HEK293 (cell line): Measurements from ENCODE around the gene HRH2.
A peak's percentile ranks its signal among the peaks of the same experiment; 100 is the strongest.

Experiments
- CTCF ChIA-PET: fragments of 350-600 bp; formaldehyde crosslinking; extraction: SDS; loops from one replicate; lab custom pipeline; 2021; ENCODE audit warnings: antibody characterized with exemption; lab: Yijun Ruan, JAX
- POLR2A ChIA-PET: fragments of 300-600 bp; formaldehyde crosslinking; extraction: SDS; loops from one replicate; lab custom pipeline; 2020; ENCODE audit warnings: antibody characterized with exemption, inconsistent platforms; lab: Yijun Ruan, JAX
- H3K27ac ChIP-seq: fragments of 200-500 bp; sonication (Bioruptor generic); 2 replicates; pipeline ENCODE4 v1.5.1; 2014; ENCODE audit warnings: low read depth, low read length, control low read depth, inconsistent platforms; ENCODE audit errors: extremely low read depth
- H3K36me3 ChIP-seq, 2 experiments: fragments of 200-500 bp in 1 of 2; sonication (Bioruptor generic) in 1 of 2; 1 replicate in 1 of 2; 2 replicates in 1 of 2; pipeline ENCODE4 v1.5.1; 2014 to 2017; ENCODE audit warnings: inconsistent platforms in 2 of 2, low read length in 2 of 2; ENCODE audit not compliant: control insufficient read depth in 2 of 2, insufficient read depth in 1 of 2
- H3K4me1 ChIP-seq: fragments of 200-500 bp; sonication (Bioruptor generic); 2 replicates; pipeline ENCODE4 v1.5.1; 2014; ENCODE audit warnings: mild to moderate bottlenecking, low read length, inconsistent platforms; ENCODE audit not compliant: control insufficient read depth, insufficient read depth
- H3K4me3 ChIP-seq: 2 replicates; pipeline ENCODE4 v1.5.1; 2011; ENCODE audit warnings: low read depth, mild to moderate bottlenecking, control low read depth, low read length, moderate library complexity
- H3K9me3 ChIP-seq: fragments of 200-500 bp; sonication (Bioruptor generic); 2 replicates; pipeline ENCODE4 v1.5.1; 2014; ENCODE audit warnings: low read depth, low read length, inconsistent platforms; ENCODE audit not compliant: control insufficient read depth, insufficient read depth
- AEBP2 ChIP-seq: fragments of 450-650 bp; formaldehyde crosslinking; IDR thresholded peaks from 2 replicates; pipeline ENCODE4 v1.5.1; 2016; ENCODE audit warnings: missing biosample characterization, missing genetic modification characterization, borderline replicate concordance
- ELK4 ChIP-seq: IDR thresholded peaks from 2 replicates; pipeline ENCODE4 v1.6.1; 2011; ENCODE audit warnings: mild to moderate bottlenecking, low read depth, low read length, borderline replicate concordance
- GLI2 ChIP-seq: fragments of 450-650 bp; formaldehyde crosslinking; IDR thresholded peaks from 2 replicates; pipeline ENCODE4; 2017; ENCODE audit warnings: missing biosample characterization, missing genetic modification characterization, low read depth, borderline replicate concordance
- PATZ1 ChIP-seq: fragments of 450-650 bp; formaldehyde crosslinking; IDR thresholded peaks from 2 replicates; pipeline ENCODE4 v1.5.1; 2016; ENCODE audit warnings: missing biosample characterization, missing genetic modification characterization
- SCRT1 ChIP-seq: fragments of 450-650 bp; formaldehyde crosslinking; IDR thresholded peaks from 2 replicates; pipeline ENCODE4 v1.5.1; 2016; ENCODE audit warnings: missing biosample characterization, missing genetic modification characterization, borderline replicate concordance
- SETDB1 ChIP-seq: IDR thresholded peaks from one replicate; pipeline ENCODE4 v1.6.1; 2017; ENCODE audit warnings: mild to moderate bottlenecking, low read length, moderate library complexity, mixed read lengths; ENCODE audit not compliant: insufficient read length
- SP2 ChIP-seq: fragments of 450-650 bp; formaldehyde crosslinking; IDR thresholded peaks from 2 replicates; pipeline ENCODE4 v1.5.1; 2016; ENCODE audit warnings: missing biosample characterization, missing genetic modification characterization
- TRIM28 ChIP-seq: IDR thresholded peaks from 2 replicates; pipeline ENCODE4 v1.6.1; 2011; ENCODE audit warnings: low read length, control low read depth, borderline replicate concordance
- ZNF19 ChIP-seq: fragments of 450-650 bp; formaldehyde crosslinking; IDR thresholded peaks from 2 replicates; pipeline ENCODE4; 2016; ENCODE audit warnings: missing biosample characterization, missing genetic modification characterization, low read depth
- ZNF26 ChIP-seq: fragments of 450-650 bp; formaldehyde crosslinking; IDR thresholded peaks from 2 replicates; pipeline ENCODE4 v1.5.1; 2016; ENCODE audit warnings: missing biosample characterization, missing genetic modification characterization
- ZNF335 ChIP-seq: fragments of 450-650 bp; formaldehyde crosslinking; conservative IDR thresholded peaks from 2 replicates; pipeline ENCODE4 v1.5.1; 2016; ENCODE audit warnings: missing biosample characterization, missing genetic modification characterization
- ZNF394 ChIP-seq: fragments of 450-650 bp; formaldehyde crosslinking; IDR thresholded peaks from 2 replicates; pipeline ENCODE4 v1.5.1; 2016; ENCODE audit warnings: missing biosample characterization, missing genetic modification characterization, mild to moderate bottlenecking, moderate library complexity, borderline replicate concordance
- ZNF488 ChIP-seq: fragments of 450-650 bp; formaldehyde crosslinking; IDR thresholded peaks from 2 replicates; pipeline ENCODE4 v1.5.1; 2016; ENCODE audit warnings: missing biosample characterization, missing genetic modification characterization
- ZNF513 ChIP-seq: fragments of 450-650 bp; IDR thresholded peaks from 2 replicates; pipeline ENCODE4 v1.5.1; 2018; ENCODE audit warnings: missing biosample characterization, missing genetic modification characterization
- ZNF585B ChIP-seq: fragments of 450-650 bp; formaldehyde crosslinking; IDR thresholded peaks from 2 replicates; pipeline ENCODE4 v1.5.1; 2016; ENCODE audit warnings: missing biosample characterization, missing genetic modification characterization
- ZNF596 ChIP-seq: fragments of 450-650 bp; IDR thresholded peaks from 2 replicates; pipeline ENCODE4 v1.5.0; 2018; ENCODE audit warnings: missing biosample characterization, mild to moderate bottlenecking, missing genetic modification characterization, moderate library complexity
- ZNF600 ChIP-seq: fragments of 450-650 bp; formaldehyde crosslinking; IDR thresholded peaks from 2 replicates; pipeline ENCODE4 v1.5.1; 2016; ENCODE audit warnings: missing biosample characterization, missing genetic modification characterization
- ZNF692 ChIP-seq: fragments of 450-650 bp; formaldehyde crosslinking; IDR thresholded peaks from 2 replicates; pipeline ENCODE4 v1.5.1; 2016; ENCODE audit warnings: missing biosample characterization, missing genetic modification characterization

Gene HRH2

GRCh38 chr5:175642998-175643397, 14.9 kb upstream of the HRH2 start (continued):
- TF ChIP-seq ZNF692 (tag by site-specific recombination), result no peak
- no peak for TF ChIP-seq ZNF488 (tag by site-specific recombination)
- no peak for TF ChIP-seq GLI2 (tag by site-specific recombination)
- no peak for TF ChIP-seq SCRT1
- TF ChIP-seq ZNF513 (tag by site-specific recombination), result no peak

GRCh38 chr5:175646251-175646650, 11.6 kb upstream of the HRH2 start:
- ChIA-PET POLR2A (no interaction called here), CTCF (interaction anchor here (2.1 kb wide), 1 partner anchor 112 kb away, joined by 13 read pairs; no protein-coding TSS in a partner anchor)
- H3K27ac ChIP-seq, result no peak overlapping the region
- no peaks in the 10 kb centered on the region for H3K36me3 ChIP-seq
- no peak for TF ChIP-seq ZNF596 (tag by site-specific recombination)
- TF ChIP-seq ZNF394 (tag by site-specific recombination), result no peak
- TF ChIP-seq ZNF600 (tag by site-specific recombination), result no peak
- no peak for TF ChIP-seq ZNF19 (tag by site-specific recombination)
- no peak for TF ChIP-seq ELK4
- no peak for TF ChIP-seq SP2
- TF ChIP-seq ZNF26 (tag by site-specific recombination), result no peak
- H3K9me3 ChIP-seq, result no peaks in the 10 kb centered on the region
- H3K4me3 ChIP-seq, result no peak overlapping the region
- no peaks in the 10 kb centered on the region for H3K4me1 ChIP-seq

GRCh38 chr5:175649967-175650366, 7.9 kb upstream of the HRH2 start:
- TF ChIP-seq ZNF585B (tag by site-specific recombination) (peak; percentile 95), PATZ1 (tag by site-specific recombination) (no peak), ZNF335 (tag by site-specific recombination) (no peak), TRIM28 (peak; percentile 39; the same call in 1 of the 2 replicates), SETDB1 (peak; percentile 19), AEBP2 (tag by site-specific recombination) (no peak)
- Histone ChIP-seq H3K9me3 (no peaks in the 10 kb centered on the region), H3K4me1 (no peaks in the 10 kb centered on the region), H3K27ac (no peak overlapping the region), H3K4me3 (no peak overlapping the region), H3K36me3 (no peaks in the 10 kb centered on the region)
- POLR2A ChIA-PET, result no interaction called here
- CTCF ChIA-PET, result no interaction called here
